ENCODE measurements around the gene TFDP2. TPM values are rescaled to one million over a fixed set of nuclear protein-coding genes. Genes with fewer than 3 reads are reported as not detected.

TFDP2 gene
- total RNA-seq, 1 experiment from 2014 or later, result 55.4 TPM

DNA sequence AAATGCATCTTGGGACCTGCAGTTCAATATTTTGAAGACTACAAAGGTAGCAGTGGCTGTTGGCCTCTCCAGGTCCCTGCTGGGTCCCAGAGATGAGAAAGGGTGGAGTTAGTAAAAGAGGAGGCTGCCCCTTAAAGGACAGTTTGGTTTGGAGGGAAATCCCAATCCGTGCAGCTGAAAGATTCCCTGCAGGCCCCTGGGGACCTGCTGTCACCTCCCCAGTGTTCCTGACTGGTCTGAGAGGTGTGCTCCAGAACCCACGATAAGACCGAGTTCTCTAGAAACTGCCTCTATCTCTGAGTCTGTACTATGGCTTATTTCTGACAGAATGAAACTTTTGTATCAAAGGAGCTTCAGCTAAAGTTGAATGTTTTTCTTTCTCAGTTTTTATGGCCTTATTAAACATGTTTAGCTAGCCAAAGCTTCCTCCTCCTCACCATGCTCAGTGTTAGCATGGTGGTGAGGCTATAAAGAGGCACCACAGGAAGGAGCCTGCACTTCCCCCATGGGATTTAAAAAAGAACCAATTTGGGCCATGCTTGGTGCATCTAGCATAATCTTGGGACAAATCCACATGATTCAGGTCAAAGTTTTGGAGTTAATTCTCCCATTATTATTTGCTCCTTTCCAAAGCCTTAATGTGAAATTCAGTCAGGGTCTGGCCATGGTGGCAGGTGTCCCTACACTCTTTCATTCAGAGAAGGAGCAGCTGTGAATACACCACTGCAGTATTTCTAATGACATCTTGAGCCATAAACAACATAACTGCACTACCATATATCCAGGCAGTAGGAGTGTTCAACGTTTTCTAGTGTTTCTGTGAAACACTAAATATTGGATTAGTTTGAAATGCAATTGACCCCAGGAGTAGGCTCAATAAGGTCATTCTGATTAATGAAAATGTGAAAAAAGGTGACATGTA, 198.5 kb downstream of the TFDP2 start:
- CTCF ChIA-PET, result no interaction called here

More for the DNA sequence above, 198.5 kb downstream of the TFDP2 start:
- ATAC-seq, result no peak
- Histone ChIP-seq H3K4me2 (ENCODE audit: low read length) (no peak overlapping the region), H3K4me3 (replicated peaks in 1 of 2; ENCODE audit: low read depth in 1 of 2, low read length in 2 of 2) (no peak overlapping the region), H3K9me2 (ENCODE audit: insufficient read depth) (no peaks in the 10 kb centered on the region), H3K9ac (ENCODE audit: low read length) (no peak overlapping the region), H3K27me3 (ENCODE audit: insufficient read depth, low read length) (no peaks in the 10 kb centered on the region), H2AFZ (ENCODE audit: low read depth, low read length, poor library complexity, severe bottlenecking) (no peak overlapping the region), H3K36me3 (ENCODE audit: control insufficient read depth in 1 of 2, insufficient read depth in 2 of 2, low read length in 2 of 2) (0 out of 4 replicates have a peak, but pooled peaks cover 0 to 2% of the 10 kb centered on the region in 2 experiments), H4K20me1 (ENCODE audit: insufficient read depth) (no peaks in the 10 kb centered on the region), H3K4me1 (ENCODE audit: control insufficient read depth in 1 of 2, insufficient read depth in 2 of 2, low read length in 2 of 2) (no peaks in the 10 kb centered on the region; a peak in 1 of 4 replicates), H3K27ac (ENCODE audit: low read depth, low read length) (no peak overlapping the region), H3K79me2 (ENCODE audit: insufficient read depth, low read length) (no peaks in the 10 kb centered on the region), H3K9me3 (ENCODE audit: control insufficient read depth in 1 of 2, insufficient read depth in 1 of 2, low read depth in 1 of 2, low read length in 2 of 2) (no peaks in the 10 kb centered on the region)
- POLR2A ChIA-PET, result interaction anchor here (2.0 kb wide), 1 partner anchor 10 kb away, joined by 5 read pairs; no protein-coding TSS in a partner anchor
- intact Hi-C loops (cut with micrococcal nuclease), result no loop called here
- RAD21 ChIA-PET (ENCODE audit: low non-redundant PET in 1 of 2, low total read pairs in 2 of 2, uncharacterized antibody in 2 of 2, unreplicated experiment in 2 of 2), result no interaction called here
- no TSS peak for BruUV-seq (replicated peaks)
- TF ChIP-seq ZNF274 (IDR thresholded peaks at IDR 0.05; ENCODE audit: low read depth, low read length) (no peak), EGR1 (IDR thresholded peaks at IDR 0.05; ENCODE audit: low read depth) (no peak), SIN3A (IDR thresholded peaks at IDR 0.05; ENCODE audit: low read depth) (no peak), FOSL1 (IDR thresholded peaks at IDR 0.05; ENCODE audit: low read depth) (no peak), EZH2 (IDR thresholded peaks at IDR 0.05) (no peak), TCF7L2 (IDR thresholded peaks at IDR 0.05; ENCODE audit: borderline replicate concordance, extremely low read depth, insufficient read depth, insufficient read length) (no peak), CBX3 (IDR thresholded peaks at IDR 0.05; ENCODE audit: low read depth) (no peak)
- TF ChIP-seq, protein P1, sequence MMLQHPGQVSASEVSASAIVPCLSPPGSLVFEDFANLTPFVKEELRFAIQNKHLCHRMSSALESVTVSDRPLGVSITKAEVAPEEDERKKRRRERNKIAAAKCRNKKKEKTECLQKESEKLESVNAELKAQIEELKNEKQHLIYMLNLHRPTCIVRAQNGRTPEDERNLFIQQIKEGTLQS (IDR thresholded peaks at IDR 0.05), result no peak
- TF ChIP-seq, protein P2, sequence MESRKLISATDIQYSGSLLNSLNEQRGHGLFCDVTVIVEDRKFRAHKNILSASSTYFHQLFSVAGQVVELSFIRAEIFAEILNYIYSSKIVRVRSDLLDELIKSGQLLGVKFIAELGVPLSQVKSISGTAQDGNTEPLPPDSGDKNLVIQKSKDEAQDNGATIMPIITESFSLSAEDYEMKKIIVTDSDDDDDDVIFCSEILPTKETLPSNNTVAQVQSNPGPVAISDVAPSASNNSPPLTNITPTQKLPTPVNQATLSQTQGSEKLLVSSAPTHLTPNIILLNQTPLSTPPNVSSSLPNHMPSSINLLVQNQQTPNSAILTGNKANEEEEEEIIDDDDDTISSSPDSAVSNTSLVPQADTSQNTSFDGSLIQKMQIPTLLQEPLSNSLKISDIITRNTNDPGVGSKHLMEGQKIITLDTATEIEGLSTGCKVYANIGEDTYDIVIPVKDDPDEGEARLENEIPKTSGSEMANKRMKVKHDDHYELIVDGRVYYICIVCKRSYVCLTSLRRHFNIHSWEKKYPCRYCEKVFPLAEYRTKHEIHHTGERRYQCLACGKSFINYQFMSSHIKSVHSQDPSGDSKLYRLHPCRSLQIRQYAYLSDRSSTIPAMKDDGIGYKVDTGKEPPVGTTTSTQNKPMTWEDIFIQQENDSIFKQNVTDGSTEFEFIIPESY (IDR thresholded peaks at IDR 0.05; ENCODE audit: extremely low read depth, insufficient replicate concordance, low read length), result no peak
- no peak for DNase-seq (ENCODE audit: low read depth, low spot score)

All from HCT116 (cell line).